ENCODE data around the gene RTRAF. TPM values are rescaled to one million over a fixed set of nuclear protein-coding genes. Genes with fewer than 3 reads are reported as not detected.

RTRAF gene
- total RNA-seq, 1 experiment from 2014 or later = 285 TPM

- H3K27me3 Mint-ChIP-seq (ENCODE audit: insufficient read depth, unreplicated experiment) = no peaks in the 10 kb centered on the region
- peaks cover 10% of the 10 kb centered on the region for H3K4me1 Mint-ChIP-seq (ENCODE audit: insufficient read depth, unreplicated experiment)
- H3K9me3 Mint-ChIP-seq (ENCODE audit: unreplicated experiment) = no peaks in the 10 kb centered on the region
- intact Hi-C loops (cut with micrococcal nuclease) = no loop called here
- H3K4me3 Mint-ChIP-seq (ENCODE audit: unreplicated experiment) = no peak overlapping the region
- TF ChIP-seq CTCF (IDR thresholded peaks at IDR 0.05; ENCODE audit: unreplicated experiment) = no peak
- DNase-seq (ENCODE audit: unreplicated experiment) = peak; percentile 10
- H3K36me3 Mint-ChIP-seq (ENCODE audit: insufficient read depth, unreplicated experiment) = peaks cover 90% of the 10 kb centered on the region
- H3K27ac Mint-ChIP-seq (ENCODE audit: low read depth, unreplicated experiment) = peak overlapping the region; percentile 84
- ChIA-PET POLR2A (interaction anchor here (1.3 kb wide), 1 partner anchor 77 kb away, joined by 3 read pairs; no protein-coding TSS in a partner anchor), CTCF (interaction anchor here (0.9 to 1.4 kb wide), 5 partner anchors 11 to 128 kb away, joined by 3 to 5 read pairs (median 3); no protein-coding TSS in a partner anchor)
- no TSS peak for BruUV-seq (replicated peaks)
These were observed 14.0 kb downstream of the RTRAF start for GRCh38 chr14:52003324-52003723.

GRCh38 chr14:52005625-52006024 is 16.3 kb downstream of the RTRAF start:
- no TSS peak for BruUV-seq (replicated peaks)
- Mint-ChIP-seq H3K27me3 (ENCODE audit: insufficient read depth, unreplicated experiment) (no peaks in the 10 kb centered on the region), H3K4me3 (ENCODE audit: unreplicated experiment) (no peak overlapping the region), H3K27ac (ENCODE audit: low read depth, unreplicated experiment) (no peak overlapping the region), H3K9me3 (ENCODE audit: unreplicated experiment) (no peaks in the 10 kb centered on the region), H3K36me3 (ENCODE audit: insufficient read depth, unreplicated experiment) (peaks cover 88% of the 10 kb centered on the region), H3K4me1 (ENCODE audit: insufficient read depth, unreplicated experiment) (peaks cover 4% of the 10 kb centered on the region)
- ChIA-PET POLR2A (no interaction called here), CTCF (interaction anchor here (0.6 to 1.2 kb wide), 3 partner anchors 9 to 56 kb away, joined by 3 to 4 read pairs (median 3); no protein-coding TSS in a partner anchor)
- DNase-seq (ENCODE audit: unreplicated experiment) = no peak
- no peak for TF ChIP-seq CTCF (IDR thresholded peaks at IDR 0.05; ENCODE audit: unreplicated experiment)
- intact Hi-C loops (cut with micrococcal nuclease) = no loop called here

GRCh38 chr14:52006361-52006760 is 17.0 kb downstream of the RTRAF start:
- TF ChIP-seq CTCF (IDR thresholded peaks at IDR 0.05; ENCODE audit: unreplicated experiment) = no peak
- no peak overlapping the region for H3K4me3 Mint-ChIP-seq (ENCODE audit: unreplicated experiment)
- H3K36me3 Mint-ChIP-seq (ENCODE audit: insufficient read depth, unreplicated experiment) = peaks cover 88% of the 10 kb centered on the region
- POLR2A ChIA-PET = interaction anchor here (0.8 to 1.2 kb wide), 3 partner anchors 11 to 17 kb away, joined by 3 to 4 read pairs (median 3); partner anchors contain the start of gene RTRAF
- intact Hi-C loops (cut with micrococcal nuclease) = no loop called here
- H3K27ac Mint-ChIP-seq (ENCODE audit: low read depth, unreplicated experiment) = no peak overlapping the region
- no peaks in the 10 kb centered on the region for H3K9me3 Mint-ChIP-seq (ENCODE audit: unreplicated experiment)
- CTCF ChIA-PET = interaction anchor here (0.7 to 1.2 kb wide), 2 partner anchors 10 to 56 kb away, joined by 3 to 4 read pairs; no protein-coding TSS in a partner anchor
- peaks cover 4% of the 10 kb centered on the region for H3K4me1 Mint-ChIP-seq (ENCODE audit: insufficient read depth, unreplicated experiment)
- BruUV-seq (replicated peaks) = no TSS peak
- no peak for DNase-seq (ENCODE audit: unreplicated experiment)
- H3K27me3 Mint-ChIP-seq (ENCODE audit: insufficient read depth, unreplicated experiment) = no peaks in the 10 kb centered on the region

GRCh38 chr14:52007211-52007610 is 17.9 kb downstream of the RTRAF start:
- Mint-ChIP-seq H3K27me3 (ENCODE audit: insufficient read depth, unreplicated experiment) (no peaks in the 10 kb centered on the region), H3K27ac (ENCODE audit: low read depth, unreplicated experiment) (no peak overlapping the region), H3K4me1 (ENCODE audit: insufficient read depth, unreplicated experiment) (peaks cover 4% of the 10 kb centered on the region), H3K9me3 (ENCODE audit: unreplicated experiment) (no peaks in the 10 kb centered on the region), H3K4me3 (ENCODE audit: unreplicated experiment) (no peak overlapping the region), H3K36me3 (ENCODE audit: insufficient read depth, unreplicated experiment) (peaks cover 84% of the 10 kb centered on the region)
- BruUV-seq (replicated peaks) = no TSS peak
- DNase-seq (ENCODE audit: unreplicated experiment) = no peak
- ChIA-PET CTCF (interaction anchor here (0.7 kb wide), 1 partner anchor 73 kb away, joined by 4 read pairs; no protein-coding TSS in a partner anchor), POLR2A (interaction anchor here (0.7 to 1.2 kb wide), 3 partner anchors 12 to 463 kb away, joined by 3 to 4 read pairs (median 3); partner anchors contain the start of gene RTRAF)
- no peak for TF ChIP-seq CTCF (IDR thresholded peaks at IDR 0.05; ENCODE audit: unreplicated experiment)
- intact Hi-C loops (cut with micrococcal nuclease) = no loop called here
